ENCODE measurements around the gene MRPL28.
"Not testable (repeated sequence)": the region's sequence is repeated elsewhere in the genome, so short reads cannot be mapped to it uniquely, and the experiment has no call there.

Gene MRPL28

GRCh38 chr16:337437-337836 is 32.9 kb downstream of the MRPL28 start:
- DNase-seq = no peak

- peak; percentile 52 to 57 (median 53) for DNase-seq
Observed at GRCh38 chr16:336269-336668, 34.1 kb downstream of the MRPL28 start.

GRCh38 chr16:334861-335632 is 35.3 kb downstream of the MRPL28 start:
- not testable (repeated sequence) for DNase-seq

GRCh38 chr16:334164-334832 is 36.0 kb downstream of the MRPL28 start:
- DNase-seq = not testable (repeated sequence)

- no peak for DNase-seq
Observed at GRCh38 chr16:333406-334094, 36.8 kb downstream of the MRPL28 start.

GRCh38 chr16:331181-331814 is 39.0 kb downstream of the MRPL28 start:
- DNase-seq = not testable (repeated sequence)

GRCh38 chr16:330741-331140 is 39.6 kb downstream of the MRPL28 start:
- no peak for DNase-seq

GRCh38 chr16:325375-326145 is 44.8 kb downstream of the MRPL28 start:
- DNase-seq = peak in 1 of 3 donors; percentile 19

- DNase-seq = peak in 2 of 3 donors; percentile 26 to 39
Observed at GRCh38 chr16:324451-325334, 45.6 kb downstream of the MRPL28 start.

- DNase-seq = no peak
Observed at GRCh38 chr16:324201-324450, 46.2 kb downstream of the MRPL28 start.

GRCh38 chr16:322476-323143 is 47.7 kb downstream of the MRPL28 start:
- no peak for DNase-seq

GRCh38 chr16:321532-321931 is 48.8 kb downstream of the MRPL28 start:
- DNase-seq = no peak

GRCh38 chr16:320206-320605 is 50.1 kb downstream of the MRPL28 start:
- no peak for DNase-seq

- no peak for DNase-seq
Observed at GRCh38 chr16:318628-319027, 51.7 kb downstream of the MRPL28 start.

- DNase-seq = no peak
Observed at GRCh38 chr16:317583-317982, 52.8 kb downstream of the MRPL28 start.
